ENCODE measurements around the gene PERM1. TPM values are rescaled to one million over a fixed set of nuclear protein-coding genes. Genes with fewer than 3 reads are reported as not detected.

PERM1 gene
- polyA plus RNA-seq, 4 donors, result 0.23 to 0.43 (median 0.32) TPM; not detected in 1

Other genes with a start within 250 kb of the PERM1 start
- gene SAMD11, start 58.2 kb downstream of the PERM1 start, polyA plus RNA-seq (ENCODE audit: insufficient read length in 4 of 4), result 10 to 100 TPM; 43.9 to 94.8 (median 63.0) TPM
- gene NOC2L, start 22.8 kb downstream of the PERM1 start, polyA plus RNA-seq (ENCODE audit: insufficient read length in 4 of 4), result 10 to 100 TPM; 37.7 to 67.3 (median 56.9) TPM
- gene KLHL17, start 21.5 kb downstream of the PERM1 start, polyA plus RNA-seq (ENCODE audit: insufficient read length in 4 of 4), result 10 to 100 TPM in 1 of 4 donors, 1 to 10 TPM in 3; 8.1 to 17.6 (median 9.3) TPM
- under 1 TPM in 3 of 4 donors, not detected in 1; 0.14 to 0.90 (median 0.43) TPM for gene PLEKHN1, start 15.6 kb downstream of the PERM1 start, polyA plus RNA-seq (ENCODE audit: insufficient read length in 4 of 4)
- gene HES4, start 18.0 kb upstream of the PERM1 start, polyA plus RNA-seq (ENCODE audit: insufficient read length in 4 of 4), result 10 to 100 TPM in 3 of 4 donors, 1 to 10 TPM in 1; 5.5 to 38.1 (median 17.4) TPM
- gene ISG15, start 31.4 kb upstream of the PERM1 start, polyA plus RNA-seq (ENCODE audit: insufficient read length in 4 of 4), result 10 to 100 TPM in 3 of 4 donors, 1 to 10 TPM in 1; 9.6 to 17.1 (median 13.6) TPM
- 100 to 1,000 TPM in 3 of 4 donors, 10 to 100 TPM in 1; 60.6 to 306 (median 204) TPM for gene AGRN, start 38.0 kb upstream of the PERM1 start, polyA plus RNA-seq (ENCODE audit: insufficient read length in 4 of 4)
- under 1 TPM in 3 of 4 donors, not detected in 1; 0.23 to 0.85 (median 0.70) TPM for gene RNF223, start 92.2 kb upstream of the PERM1 start, polyA plus RNA-seq (ENCODE audit: insufficient read length in 4 of 4)
- 10 to 100 TPM in 1 of 4 donors, 1 to 10 TPM in 3; 7.0 to 19.3 (median 7.2) TPM for gene C1orf159, start 134.0 kb upstream of the PERM1 start, polyA plus RNA-seq (ENCODE audit: insufficient read length in 4 of 4)
- under 1 TPM in 3 of 4 donors, not detected in 1; 0.43 to 0.86 (median 0.79) TPM for gene TTLL10, start 191.8 kb upstream of the PERM1 start, polyA plus RNA-seq (ENCODE audit: insufficient read length in 4 of 4)
- under 1 TPM; 0.26 to 0.72 (median 0.51) TPM for gene TNFRSF18, start 224.5 kb upstream of the PERM1 start, polyA plus RNA-seq (ENCODE audit: insufficient read length in 4 of 4)
- gene TNFRSF4, start 232.1 kb upstream of the PERM1 start, polyA plus RNA-seq (ENCODE audit: insufficient read length in 4 of 4), result 1 to 10 TPM; 1.5 to 2.7 (median 1.8) TPM
- 100 to 1,000 TPM; 120 to 139 (median 128) TPM for gene SDF4, start 249.9 kb upstream of the PERM1 start, polyA plus RNA-seq (ENCODE audit: insufficient read length in 4 of 4)

All from left renal pelvis (tissue), 4 donors.